ENCODE results near the gene DSCAM.

The DSCAM gene

GRCh38 chr21:40652436-40652835 lies 194.5 kb downstream of the DSCAM start:
- Histone ChIP-seq H3K27me3 (ENCODE audit: control insufficient read depth in 5 of 5, insufficient read depth in 4 of 5, low read length in 5 of 5) (peaks cover 0 to 6% (median 0%) of the 10 kb centered on the region in 5 donors), H3K36me3 (ENCODE audit: control insufficient read depth in 5 of 5, insufficient read depth in 5 of 5, low read length in 5 of 5) (no peaks in the 10 kb centered on the region)

GRCh38 chr21:40647706-40648105 lies 199.3 kb downstream of the DSCAM start:
- H3K27me3 ChIP-seq (ENCODE audit: control insufficient read depth in 5 of 5, insufficient read depth in 4 of 5, low read length in 5 of 5): peaks cover 0 to 6% (median 0%) of the 10 kb centered on the region in 5 donors
- peaks cover 0 to 18% (median 8%) of the 10 kb centered on the region in 5 donors for H3K9me3 ChIP-seq (ENCODE audit: control insufficient read depth in 5 of 5, low read length in 5 of 5)
- H3K9ac ChIP-seq (ENCODE audit: low read length in 5 of 5): no peak overlapping the region
- H3K4me1 ChIP-seq (ENCODE audit: control insufficient read depth in 5 of 5, insufficient read depth in 5 of 5, low read length in 5 of 5): no peaks in the 10 kb centered on the region
- no peak overlapping the region for H3K4me3 ChIP-seq (ENCODE audit: low read depth in 1 of 5, low read length in 5 of 5)
- H3K36me3 ChIP-seq (ENCODE audit: control insufficient read depth in 5 of 5, insufficient read depth in 5 of 5, low read length in 5 of 5): no peaks in the 10 kb centered on the region
- no peak overlapping the region for H3K27ac ChIP-seq (ENCODE audit: low read depth, low read length)

More at GRCh38 chr21:40652436-40652835, 194.5 kb downstream of the DSCAM start:
- H3K9me3 ChIP-seq (ENCODE audit: control insufficient read depth in 5 of 5, low read length in 5 of 5): peaks cover 0 to 10% (median 6%) of the 10 kb centered on the region in 5 donors
- H3K4me1 ChIP-seq (ENCODE audit: control insufficient read depth in 5 of 5, insufficient read depth in 5 of 5, low read length in 5 of 5): no peaks in the 10 kb centered on the region
- no peak overlapping the region for H3K27ac ChIP-seq (ENCODE audit: low read depth, low read length)
- H3K9ac ChIP-seq (ENCODE audit: low read length in 5 of 5): no peak overlapping the region
- H3K4me3 ChIP-seq (ENCODE audit: low read depth in 1 of 5, low read length in 5 of 5): no peak overlapping the region

- Histone ChIP-seq H3K9ac (ENCODE audit: low read length in 5 of 5) (no peak overlapping the region), H3K27me3 (ENCODE audit: control insufficient read depth in 5 of 5, insufficient read depth in 4 of 5, low read length in 5 of 5) (peaks cover 0 to 6% (median 0%) of the 10 kb centered on the region in 5 donors), H3K4me1 (ENCODE audit: control insufficient read depth in 5 of 5, insufficient read depth in 5 of 5, low read length in 5 of 5) (no peaks in the 10 kb centered on the region), H3K9me3 (ENCODE audit: control insufficient read depth in 5 of 5, low read length in 5 of 5) (peaks cover 0 to 18% (median 8%) of the 10 kb centered on the region in 5 donors), H3K27ac (ENCODE audit: low read depth, low read length) (no peak overlapping the region), H3K36me3 (ENCODE audit: control insufficient read depth in 5 of 5, insufficient read depth in 5 of 5, low read length in 5 of 5) (no peaks in the 10 kb centered on the region), H3K4me3 (ENCODE audit: low read depth in 1 of 5, low read length in 5 of 5) (no peak overlapping the region)
These were observed 200.3 kb downstream of the DSCAM start for GRCh38 chr21:40646651-40647050.

- no peaks in the 10 kb centered on the region for H3K36me3 ChIP-seq (ENCODE audit: control insufficient read depth in 5 of 5, insufficient read depth in 5 of 5, low read length in 5 of 5)
- H3K27me3 ChIP-seq (ENCODE audit: control insufficient read depth in 5 of 5, insufficient read depth in 4 of 5, low read length in 5 of 5): peaks cover 0 to 2% (median 0%) of the 10 kb centered on the region in 5 donors
- H3K27ac ChIP-seq (ENCODE audit: low read depth, low read length): no peak overlapping the region
- peaks cover 0 to 7% (median 3%) of the 10 kb centered on the region in 5 donors for H3K9me3 ChIP-seq (ENCODE audit: control insufficient read depth in 5 of 5, low read length in 5 of 5)
- H3K9ac ChIP-seq (ENCODE audit: low read length in 5 of 5): no peak overlapping the region
- H3K4me1 ChIP-seq (ENCODE audit: control insufficient read depth in 5 of 5, insufficient read depth in 5 of 5, low read length in 5 of 5): no peaks in the 10 kb centered on the region
- H3K4me3 ChIP-seq (ENCODE audit: low read depth in 1 of 5, low read length in 5 of 5): no peak overlapping the region
These were observed 205.9 kb downstream of the DSCAM start for GRCh38 chr21:40641042-40641441.

- H3K27me3 ChIP-seq (ENCODE audit: control insufficient read depth in 5 of 5, insufficient read depth in 4 of 5, low read length in 5 of 5): peaks cover 0 to 2% (median 0%) of the 10 kb centered on the region in 5 donors
- no peak overlapping the region for H3K27ac ChIP-seq (ENCODE audit: low read depth, low read length)
- H3K36me3 ChIP-seq (ENCODE audit: control insufficient read depth in 5 of 5, insufficient read depth in 5 of 5, low read length in 5 of 5): no peaks in the 10 kb centered on the region
- no peak overlapping the region for H3K9ac ChIP-seq (ENCODE audit: low read length in 5 of 5)
- no peaks in the 10 kb centered on the region for H3K4me1 ChIP-seq (ENCODE audit: control insufficient read depth in 5 of 5, insufficient read depth in 5 of 5, low read length in 5 of 5)
- H3K4me3 ChIP-seq (ENCODE audit: low read depth in 1 of 5, low read length in 5 of 5): no peak overlapping the region
- peaks cover 0 to 7% (median 3%) of the 10 kb centered on the region in 5 donors for H3K9me3 ChIP-seq (ENCODE audit: control insufficient read depth in 5 of 5, low read length in 5 of 5)
These were observed 206.6 kb downstream of the DSCAM start for GRCh38 chr21:40640266-40640789.

- H3K4me3 ChIP-seq (ENCODE audit: low read depth in 1 of 5, low read length in 5 of 5): no peak overlapping the region
- peaks cover 0 to 2% (median 0%) of the 10 kb centered on the region in 5 donors for H3K27me3 ChIP-seq (ENCODE audit: control insufficient read depth in 5 of 5, insufficient read depth in 4 of 5, low read length in 5 of 5)
- H3K4me1 ChIP-seq (ENCODE audit: control insufficient read depth in 5 of 5, insufficient read depth in 5 of 5, low read length in 5 of 5): no peaks in the 10 kb centered on the region
- H3K27ac ChIP-seq (ENCODE audit: low read depth, low read length): no peak overlapping the region
- no peak overlapping the region for H3K9ac ChIP-seq (ENCODE audit: low read length in 5 of 5)
- no peaks in the 10 kb centered on the region for H3K36me3 ChIP-seq (ENCODE audit: control insufficient read depth in 5 of 5, insufficient read depth in 5 of 5, low read length in 5 of 5)
- peaks cover 0 to 7% (median 3%) of the 10 kb centered on the region in 5 donors for H3K9me3 ChIP-seq (ENCODE audit: control insufficient read depth in 5 of 5, low read length in 5 of 5)
These were observed 207.3 kb downstream of the DSCAM start for GRCh38 chr21:40639616-40640194.

GRCh38 chr21:40638466-40639251 lies 208.3 kb downstream of the DSCAM start:
- Histone ChIP-seq H3K9ac (ENCODE audit: low read length in 5 of 5) (no peak overlapping the region), H3K4me1 (ENCODE audit: control insufficient read depth in 5 of 5, insufficient read depth in 5 of 5, low read length in 5 of 5) (no peaks in the 10 kb centered on the region), H3K27me3 (ENCODE audit: control insufficient read depth in 5 of 5, insufficient read depth in 4 of 5, low read length in 5 of 5) (peaks cover 0 to 2% (median 0%) of the 10 kb centered on the region in 5 donors), H3K4me3 (ENCODE audit: low read depth in 1 of 5, low read length in 5 of 5) (no peak overlapping the region), H3K9me3 (ENCODE audit: control insufficient read depth in 5 of 5, low read length in 5 of 5) (peaks cover 0 to 2% (median 0%) of the 10 kb centered on the region in 5 donors), H3K27ac (ENCODE audit: low read depth, low read length) (no peak overlapping the region), H3K36me3 (ENCODE audit: control insufficient read depth in 5 of 5, insufficient read depth in 5 of 5, low read length in 5 of 5) (no peaks in the 10 kb centered on the region)

- no peak overlapping the region for H3K9ac ChIP-seq (ENCODE audit: low read length in 5 of 5)
- no peaks in the 10 kb centered on the region for H3K36me3 ChIP-seq (ENCODE audit: control insufficient read depth in 5 of 5, insufficient read depth in 5 of 5, low read length in 5 of 5)
- H3K4me1 ChIP-seq (ENCODE audit: control insufficient read depth in 5 of 5, insufficient read depth in 5 of 5, low read length in 5 of 5): no peaks in the 10 kb centered on the region
- no peaks in the 10 kb centered on the region for H3K9me3 ChIP-seq (ENCODE audit: control insufficient read depth in 5 of 5, low read length in 5 of 5)
- no peak overlapping the region for H3K27ac ChIP-seq (ENCODE audit: low read depth, low read length)
- H3K4me3 ChIP-seq (ENCODE audit: low read depth in 1 of 5, low read length in 5 of 5): no peak overlapping the region
- peaks cover 0 to 2% (median 0%) of the 10 kb centered on the region in 5 donors for H3K27me3 ChIP-seq (ENCODE audit: control insufficient read depth in 5 of 5, insufficient read depth in 4 of 5, low read length in 5 of 5)
These were observed 210.9 kb downstream of the DSCAM start for GRCh38 chr21:40636026-40636425.

GRCh38 chr21:40635391-40635790 lies 211.6 kb downstream of the DSCAM start:
- Histone ChIP-seq H3K9me3 (ENCODE audit: control insufficient read depth in 5 of 5, low read length in 5 of 5) (no peaks in the 10 kb centered on the region), H3K9ac (ENCODE audit: low read length in 5 of 5) (no peak overlapping the region), H3K36me3 (ENCODE audit: control insufficient read depth in 5 of 5, insufficient read depth in 5 of 5, low read length in 5 of 5) (no peaks in the 10 kb centered on the region), H3K27ac (ENCODE audit: low read depth, low read length) (no peak overlapping the region), H3K27me3 (ENCODE audit: control insufficient read depth in 5 of 5, insufficient read depth in 4 of 5, low read length in 5 of 5) (peaks cover 0 to 2% (median 0%) of the 10 kb centered on the region in 5 donors), H3K4me1 (ENCODE audit: control insufficient read depth in 5 of 5, insufficient read depth in 5 of 5, low read length in 5 of 5) (no peaks in the 10 kb centered on the region), H3K4me3 (ENCODE audit: low read depth in 1 of 5, low read length in 5 of 5) (no peak overlapping the region)

- no peak overlapping the region for H3K27ac ChIP-seq (ENCODE audit: low read depth, low read length)
- H3K4me3 ChIP-seq (ENCODE audit: low read depth in 1 of 5, low read length in 5 of 5): no peak overlapping the region
- H3K27me3 ChIP-seq (ENCODE audit: control insufficient read depth in 5 of 5, insufficient read depth in 4 of 5, low read length in 5 of 5): no peaks in the 10 kb centered on the region
- no peak overlapping the region for H3K9ac ChIP-seq (ENCODE audit: low read length in 5 of 5)
- no peaks in the 10 kb centered on the region for H3K4me1 ChIP-seq (ENCODE audit: control insufficient read depth in 5 of 5, insufficient read depth in 5 of 5, low read length in 5 of 5)
- no peaks in the 10 kb centered on the region for H3K9me3 ChIP-seq (ENCODE audit: control insufficient read depth in 5 of 5, low read length in 5 of 5)
- H3K36me3 ChIP-seq (ENCODE audit: control insufficient read depth in 5 of 5, insufficient read depth in 5 of 5, low read length in 5 of 5): no peaks in the 10 kb centered on the region
These were observed 212.8 kb downstream of the DSCAM start for GRCh38 chr21:40634141-40634540.

Measured in subcutaneous abdominal adipose tissue (tissue), 5 donors.